Caco-2 (cell line): Measurements from ENCODE around the gene IFNGR1. TPM values are rescaled to one million over a fixed set of nuclear protein-coding genes. Genes with fewer than 3 reads are reported as not detected.

ENCODE experiments used
- BruUV-seq: library from RNA; stranded (reverse); fragments of 400-500 nt; replicated peaks from 2 replicates; lab custom pipeline; 2021; lab: Mats Ljungman, UMichigan
- CTCF ChIA-PET: fragments of 300-600 bp; sonication (Branson Sonifier 250); formaldehyde crosslinking; loops from one replicate; lab custom pipeline; 2022; ENCODE audit warnings: antibody characterized with exemption; lab: Charles Lee
- POLR2A ChIA-PET: fragments of 300-600 bp; sonication (Branson Sonifier 250); formaldehyde crosslinking; loops from one replicate; lab custom pipeline; 2022; ENCODE audit warnings: antibody characterized with exemption; lab: Charles Lee
- DNase-seq, 2 experiments: peaks; one replicate each; pipeline versions ENCODE4 v3.0.0 to v3.0.0-alpha.2; 2020 to 2022
- H3K27me3 ChIP-seq: replicated peaks from 2 replicates; pipeline ENCODE4 v1.6.0; 2011; ENCODE audit warnings: low read length; ENCODE audit not compliant: control insufficient read depth, insufficient read depth
- H3K36me3 ChIP-seq: 2 replicates; pipeline ENCODE4 v1.5.1; 2011; ENCODE audit warnings: low read length; ENCODE audit not compliant: control insufficient read depth, insufficient read depth
- H3K4me1 ChIP-seq: fragments of 250-450 bp; sonication (Bioruptor Pico); 2 replicates; pipeline ENCODE4 v1.5.1; 2020; ENCODE audit warnings: mild to moderate bottlenecking
- H3K4me3 ChIP-seq: 2 replicates; pipeline ENCODE4 v1.5.1; 2011; ENCODE audit warnings: low read depth, mild to moderate bottlenecking, control low read depth, low read length
- H3K9me3 ChIP-seq: fragments of 250-450 bp; sonication (Bioruptor Pico); 2 replicates; pipeline ENCODE4 v1.5.1; 2020; ENCODE audit warnings: mild to moderate bottlenecking, moderate library complexity
- H3K27ac Mint-ChIP-seq: one replicate; pipeline ENCODE4 v1.8.0; 2022; ENCODE audit warnings: mixed read lengths; ENCODE audit not compliant: unreplicated experiment
- H3K27me3 Mint-ChIP-seq: one replicate; pipeline ENCODE4 v1.8.0; 2022; ENCODE audit warnings: mixed read lengths; ENCODE audit not compliant: insufficient read depth, unreplicated experiment
- H3K36me3 Mint-ChIP-seq: one replicate; pipeline ENCODE4 v1.8.0; 2022; ENCODE audit warnings: mild to moderate bottlenecking, mixed read lengths; ENCODE audit not compliant: insufficient read depth, unreplicated experiment
- H3K4me1 Mint-ChIP-seq: one replicate; pipeline ENCODE4 v1.8.0; 2022; ENCODE audit warnings: low read depth, mixed read lengths; ENCODE audit not compliant: unreplicated experiment
- H3K4me3 Mint-ChIP-seq: one replicate; pipeline ENCODE4 v1.8.0; 2022; ENCODE audit warnings: mild to moderate bottlenecking, moderate library complexity, mixed read lengths; ENCODE audit not compliant: unreplicated experiment
- H3K9me3 Mint-ChIP-seq: one replicate; pipeline ENCODE4 v1.8.0; 2022; ENCODE audit warnings: mixed read lengths; ENCODE audit not compliant: unreplicated experiment
- intact Hi-C: fragments of 100-400 bp; cut with micrococcal nuclease; formaldehyde crosslinking; loops from one replicate; pipeline ENCODE4 v1.10.0; 2022; ENCODE audit not compliant: unreplicated experiment
- total RNA-seq: library from RNA; stranded (reverse); gene quantifications from 2 replicates; pipeline ENCODE4 v1.2.3, GENCODE V29; 2022
- TF ChIP-seq, protein P1 (sequence below), 2 experiments: fragments of 200-600 bp in 1 of 2; IDR thresholded peaks; 1 replicate in 1 of 2; 2 replicates in 1 of 2; pipeline versions ENCODE4 v1.5.1 to v1.8.0; 2011 to 2022; ENCODE audit warnings: antibody characterized with exemption in 1 of 2, control low read depth in 1 of 2, inconsistent platforms in 1 of 2, low read depth in 1 of 2, low read length in 1 of 2, mild to moderate bottlenecking in 1 of 2, moderate library complexity in 1 of 2; ENCODE audit not compliant: insufficient read depth in 1 of 2, severe bottlenecking in 1 of 2, unreplicated experiment in 1 of 2

The IFNGR1 gene
- total RNA-seq, 1 experiment from 2014 or later = 58.0 TPM

DNA sequence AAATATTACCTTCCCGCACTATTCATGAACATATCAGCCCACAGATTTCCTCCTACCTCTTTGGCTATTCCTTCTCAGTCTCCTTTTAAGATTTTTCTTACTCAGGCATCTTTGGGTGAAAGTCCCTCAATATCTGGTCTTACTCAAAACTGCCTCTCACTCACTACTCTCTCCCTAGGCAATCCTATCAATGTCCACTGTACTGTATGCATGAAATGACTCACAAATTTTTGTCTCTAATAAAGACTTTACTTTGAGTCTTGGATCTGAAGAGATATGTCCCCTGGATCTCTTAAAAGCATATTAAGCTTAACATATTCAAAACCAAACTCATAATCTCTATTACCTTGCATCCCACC lies 70.2 kb downstream of the IFNGR1 start:
- H3K4me1 Mint-ChIP-seq = peaks cover 13% of the 10 kb centered on the region
- H3K36me3 Mint-ChIP-seq = no peaks in the 10 kb centered on the region
- DNase-seq = no peak
- POLR2A ChIA-PET = no interaction called here
- H3K27me3 ChIP-seq = no peaks in the 10 kb centered on the region
- H3K4me3 ChIP-seq = no peak overlapping the region
- H3K9me3 Mint-ChIP-seq = peaks cover 12% of the 10 kb centered on the region
- H3K9me3 ChIP-seq = peaks cover 3% of the 10 kb centered on the region; the same call in 1 of the 2 replicates
- no peaks in the 10 kb centered on the region for H3K27me3 Mint-ChIP-seq
- CTCF ChIA-PET = no interaction called here
- H3K27ac Mint-ChIP-seq = no peak overlapping the region
- no peaks in the 10 kb centered on the region for H3K36me3 ChIP-seq
- BruUV-seq = no TSS peak
- TF ChIP-seq, protein P1, sequence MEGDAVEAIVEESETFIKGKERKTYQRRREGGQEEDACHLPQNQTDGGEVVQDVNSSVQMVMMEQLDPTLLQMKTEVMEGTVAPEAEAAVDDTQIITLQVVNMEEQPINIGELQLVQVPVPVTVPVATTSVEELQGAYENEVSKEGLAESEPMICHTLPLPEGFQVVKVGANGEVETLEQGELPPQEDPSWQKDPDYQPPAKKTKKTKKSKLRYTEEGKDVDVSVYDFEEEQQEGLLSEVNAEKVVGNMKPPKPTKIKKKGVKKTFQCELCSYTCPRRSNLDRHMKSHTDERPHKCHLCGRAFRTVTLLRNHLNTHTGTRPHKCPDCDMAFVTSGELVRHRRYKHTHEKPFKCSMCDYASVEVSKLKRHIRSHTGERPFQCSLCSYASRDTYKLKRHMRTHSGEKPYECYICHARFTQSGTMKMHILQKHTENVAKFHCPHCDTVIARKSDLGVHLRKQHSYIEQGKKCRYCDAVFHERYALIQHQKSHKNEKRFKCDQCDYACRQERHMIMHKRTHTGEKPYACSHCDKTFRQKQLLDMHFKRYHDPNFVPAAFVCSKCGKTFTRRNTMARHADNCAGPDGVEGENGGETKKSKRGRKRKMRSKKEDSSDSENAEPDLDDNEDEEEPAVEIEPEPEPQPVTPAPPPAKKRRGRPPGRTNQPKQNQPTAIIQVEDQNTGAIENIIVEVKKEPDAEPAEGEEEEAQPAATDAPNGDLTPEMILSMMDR (IDR thresholded peaks at IDR 0.05; ENCODE audit: insufficient read depth in 1 of 2, low read depth in 1 of 2, low read length in 1 of 2, severe bottlenecking in 1 of 2, unreplicated experiment in 1 of 2) = no peak
- H3K4me1 ChIP-seq = no peaks in the 10 kb centered on the region
- no peak overlapping the region for H3K4me3 Mint-ChIP-seq
- intact Hi-C loops = no loop called here

DNA sequence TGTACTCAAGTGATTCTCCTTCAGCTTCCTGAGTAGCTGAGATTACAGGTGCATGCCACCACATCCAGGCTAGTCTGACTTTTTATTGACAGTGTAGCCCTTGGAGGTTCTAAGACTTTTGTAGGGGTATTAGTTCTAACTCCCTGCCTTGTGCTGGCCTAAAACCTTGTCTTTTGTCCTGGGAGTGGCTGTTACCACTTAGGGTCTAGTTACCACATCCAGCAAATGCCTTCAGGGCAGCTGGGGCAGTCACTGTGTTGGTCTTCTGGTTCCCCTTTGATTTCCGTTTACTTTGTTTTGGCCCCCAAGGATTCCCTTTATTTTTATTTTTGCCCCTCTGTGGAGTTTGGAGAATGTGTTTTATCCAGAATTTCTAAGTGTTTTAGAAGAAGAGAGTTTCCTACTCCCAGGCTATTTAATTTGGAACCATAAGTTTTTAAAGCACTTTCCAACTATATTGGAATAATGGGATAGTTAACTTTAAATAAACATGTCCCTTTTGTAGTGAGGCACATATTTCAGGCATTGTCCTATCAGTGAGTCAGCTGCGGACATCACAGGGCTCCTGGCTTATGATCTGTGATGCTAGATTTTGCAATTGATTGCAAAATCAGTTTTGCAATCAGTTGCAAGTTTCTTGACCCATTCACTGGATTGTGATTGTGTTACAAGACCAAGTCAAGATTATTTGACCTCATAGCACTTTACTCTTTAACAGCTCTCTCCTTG lies 70.7 kb downstream of the IFNGR1 start:
- Histone ChIP-seq H3K36me3 (no peaks in the 10 kb centered on the region), H3K27me3 (no peaks in the 10 kb centered on the region), H3K4me1 (no peaks in the 10 kb centered on the region), H3K4me3 (no peak overlapping the region), H3K9me3 (peaks cover 3% of the 10 kb centered on the region; the same call in 1 of the 2 replicates)
- Mint-ChIP-seq H3K36me3 (no peaks in the 10 kb centered on the region), H3K4me1 (peaks cover 13% of the 10 kb centered on the region), H3K4me3 (no peak overlapping the region), H3K27ac (no peak overlapping the region), H3K9me3 (peaks cover 9% of the 10 kb centered on the region), H3K27me3 (no peaks in the 10 kb centered on the region)
- peak in 1 of 2 experiments; percentile 33 for DNase-seq
- POLR2A ChIA-PET = no interaction called here
- CTCF ChIA-PET = no interaction called here
- no TSS peak for BruUV-seq
- TF ChIP-seq, protein P1 (IDR thresholded peaks at IDR 0.05; ENCODE audit: insufficient read depth in 1 of 2, low read depth in 1 of 2, low read length in 1 of 2, severe bottlenecking in 1 of 2, unreplicated experiment in 1 of 2) = no peak
- intact Hi-C loops = no loop called here

Other genes with a start within 250 kb of the IFNGR1 start
- gene IL20RA, start 174.4 kb downstream of the IFNGR1 start, total RNA-seq = 0.65 and 1.6 TPM in 2 replicates
- gene IL22RA2, start 45.7 kb downstream of the IFNGR1 start, total RNA-seq = not detected in 2 replicates